GM12801 (cell line): ENCODE results near the gene OR4E1.

Experiments
- TF ChIP-seq, protein P1 (sequence below): IDR thresholded peaks from one replicate; pipeline ENCODE4 v1.5.1; 2011; ENCODE audit warnings: control low read depth; ENCODE audit not compliant: insufficient read length; ENCODE audit errors: extremely low read depth

OR4E1 gene

DNA sequence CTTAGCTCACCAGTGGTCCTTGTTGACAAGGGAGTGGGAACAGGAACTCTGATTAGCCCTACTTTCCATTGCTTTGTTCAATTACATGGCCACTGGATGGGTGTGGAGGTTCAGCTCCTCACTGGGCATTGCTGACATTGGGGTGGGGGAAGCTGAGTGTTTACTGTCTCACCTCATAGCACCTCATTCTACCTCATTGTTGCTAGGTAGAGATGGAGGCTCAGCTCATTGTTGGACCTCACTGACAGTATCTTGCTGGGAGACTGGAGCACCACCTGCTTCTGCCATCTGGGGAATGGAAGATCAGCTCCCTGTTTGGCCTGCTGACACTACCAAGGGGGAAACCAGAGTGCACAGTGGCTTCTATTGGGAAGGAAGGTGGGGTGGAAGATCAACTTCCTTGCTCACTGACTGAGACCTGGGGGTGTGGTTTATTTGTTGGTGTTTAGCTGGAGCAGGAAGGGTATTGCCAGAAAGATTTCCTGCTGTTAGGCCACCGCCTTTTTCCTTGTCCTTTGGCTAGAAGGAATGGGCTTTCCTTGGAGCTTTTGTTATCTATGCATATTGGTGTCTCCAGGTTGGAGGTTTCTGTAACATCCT, 21.3 kb downstream of the OR4E1 start:
- TF ChIP-seq, protein P1, sequence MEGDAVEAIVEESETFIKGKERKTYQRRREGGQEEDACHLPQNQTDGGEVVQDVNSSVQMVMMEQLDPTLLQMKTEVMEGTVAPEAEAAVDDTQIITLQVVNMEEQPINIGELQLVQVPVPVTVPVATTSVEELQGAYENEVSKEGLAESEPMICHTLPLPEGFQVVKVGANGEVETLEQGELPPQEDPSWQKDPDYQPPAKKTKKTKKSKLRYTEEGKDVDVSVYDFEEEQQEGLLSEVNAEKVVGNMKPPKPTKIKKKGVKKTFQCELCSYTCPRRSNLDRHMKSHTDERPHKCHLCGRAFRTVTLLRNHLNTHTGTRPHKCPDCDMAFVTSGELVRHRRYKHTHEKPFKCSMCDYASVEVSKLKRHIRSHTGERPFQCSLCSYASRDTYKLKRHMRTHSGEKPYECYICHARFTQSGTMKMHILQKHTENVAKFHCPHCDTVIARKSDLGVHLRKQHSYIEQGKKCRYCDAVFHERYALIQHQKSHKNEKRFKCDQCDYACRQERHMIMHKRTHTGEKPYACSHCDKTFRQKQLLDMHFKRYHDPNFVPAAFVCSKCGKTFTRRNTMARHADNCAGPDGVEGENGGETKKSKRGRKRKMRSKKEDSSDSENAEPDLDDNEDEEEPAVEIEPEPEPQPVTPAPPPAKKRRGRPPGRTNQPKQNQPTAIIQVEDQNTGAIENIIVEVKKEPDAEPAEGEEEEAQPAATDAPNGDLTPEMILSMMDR = no peak

DNA sequence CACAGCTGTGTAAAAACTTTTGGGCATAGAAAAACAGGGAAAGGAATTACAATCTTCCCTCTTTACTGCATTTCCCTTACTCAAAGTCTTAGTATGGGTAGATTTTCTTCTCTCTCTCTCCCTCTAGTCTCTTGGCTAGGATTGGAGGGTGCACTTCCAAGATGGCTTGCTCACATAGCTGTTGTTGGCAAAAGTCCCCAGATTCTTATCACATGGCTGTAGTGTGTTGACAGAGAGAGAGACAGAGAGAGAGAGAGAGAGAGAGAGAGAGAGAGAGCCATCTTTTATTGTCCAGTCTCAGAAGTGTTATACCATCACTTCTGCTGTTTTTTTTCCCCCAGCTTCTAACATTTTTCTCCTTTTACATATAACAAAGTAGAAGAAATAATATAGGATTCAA, 26.2 kb downstream of the OR4E1 start:
- TF ChIP-seq, protein P1 = no peak

DNA sequence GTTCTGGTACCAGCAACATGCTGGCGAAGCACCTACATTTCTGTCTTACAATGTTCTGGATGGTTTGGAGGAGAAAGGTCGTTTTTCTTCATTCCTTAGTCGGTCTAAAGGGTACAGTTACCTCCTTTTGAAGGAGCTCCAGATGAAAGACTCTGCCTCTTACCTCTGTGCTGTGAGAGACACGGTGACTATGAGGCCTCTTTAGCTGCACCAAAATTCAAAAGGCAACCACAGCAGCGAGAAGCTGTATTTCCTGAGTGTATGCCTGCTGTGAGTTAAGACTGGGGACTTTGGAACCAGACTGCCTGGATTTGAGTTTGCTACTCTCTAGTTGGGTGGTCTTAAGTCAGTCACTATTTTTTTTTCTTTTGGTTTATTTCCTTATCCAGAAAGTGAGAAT, 30.2 kb downstream of the OR4E1 start:
- TF ChIP-seq, protein P1 = no peak

DNA sequence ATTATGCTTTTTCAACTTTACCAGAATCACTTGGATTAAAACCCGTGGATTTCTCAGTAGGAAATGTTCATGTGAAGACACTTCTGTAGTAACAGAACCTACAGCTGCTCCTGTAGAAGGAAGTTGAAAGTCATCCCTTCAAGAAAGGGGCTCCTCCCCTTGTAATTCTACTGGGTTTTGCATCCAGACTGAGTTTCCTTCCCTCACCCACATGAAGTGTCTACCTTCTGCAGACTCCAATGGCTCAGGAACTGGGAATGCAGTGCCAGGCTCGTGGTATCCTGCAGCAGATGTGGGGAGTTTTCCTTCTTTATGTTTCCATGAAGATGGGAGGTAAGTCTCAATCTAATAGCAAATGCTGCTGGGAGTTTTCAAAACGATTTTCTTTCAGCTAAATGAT, 30.9 kb downstream of the OR4E1 start:
- TF ChIP-seq, protein P1 = no peak

DNA sequence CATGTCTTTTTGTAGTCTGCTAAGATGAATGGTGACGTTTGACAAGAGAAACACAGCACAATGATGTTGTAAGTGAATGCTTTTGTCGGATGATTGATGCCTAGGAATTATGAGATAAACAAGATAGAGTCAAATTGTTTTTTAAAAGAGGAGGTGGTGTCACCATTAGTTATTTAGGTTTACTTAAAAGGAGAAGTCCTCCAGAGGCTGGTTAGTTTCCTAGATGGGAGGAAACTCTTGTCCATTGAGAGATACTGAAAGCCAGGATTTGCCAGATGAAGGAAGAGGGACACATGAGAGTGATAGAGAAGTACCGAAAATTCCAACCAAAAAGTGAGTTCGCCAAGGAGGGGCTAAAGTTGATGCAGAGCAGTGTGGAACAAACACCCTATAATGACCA, 38.8 kb downstream of the OR4E1 start, which contains the start of gene OR10G2:
Gene OR10G2 (minus strand): TSS at position 101 of the 400 bp plus-strand sequence. CDS start 98 bp downstream, at position 3.
- TF ChIP-seq, protein P1 = no peak

DNA sequence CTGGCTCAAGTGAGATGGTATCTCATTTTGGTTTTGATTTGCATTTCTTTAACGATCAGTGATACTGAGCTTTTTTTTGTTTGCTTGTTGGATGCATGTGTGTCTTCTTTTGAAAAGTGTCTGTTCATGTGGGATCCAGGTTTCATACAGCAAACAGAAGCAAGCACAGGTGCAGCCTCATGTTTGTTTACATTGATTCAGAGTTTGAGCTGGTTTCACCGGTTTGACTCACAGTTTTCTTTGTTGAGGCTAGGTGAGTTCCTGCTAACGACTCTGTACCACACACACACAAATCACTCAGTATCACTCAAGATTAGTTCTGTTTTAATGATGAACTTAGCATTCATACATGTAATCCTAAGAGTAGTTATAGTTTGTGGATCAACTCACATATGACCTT, 42.5 kb downstream of the OR4E1 start:
- TF ChIP-seq, protein P1 = no peak

DNA sequence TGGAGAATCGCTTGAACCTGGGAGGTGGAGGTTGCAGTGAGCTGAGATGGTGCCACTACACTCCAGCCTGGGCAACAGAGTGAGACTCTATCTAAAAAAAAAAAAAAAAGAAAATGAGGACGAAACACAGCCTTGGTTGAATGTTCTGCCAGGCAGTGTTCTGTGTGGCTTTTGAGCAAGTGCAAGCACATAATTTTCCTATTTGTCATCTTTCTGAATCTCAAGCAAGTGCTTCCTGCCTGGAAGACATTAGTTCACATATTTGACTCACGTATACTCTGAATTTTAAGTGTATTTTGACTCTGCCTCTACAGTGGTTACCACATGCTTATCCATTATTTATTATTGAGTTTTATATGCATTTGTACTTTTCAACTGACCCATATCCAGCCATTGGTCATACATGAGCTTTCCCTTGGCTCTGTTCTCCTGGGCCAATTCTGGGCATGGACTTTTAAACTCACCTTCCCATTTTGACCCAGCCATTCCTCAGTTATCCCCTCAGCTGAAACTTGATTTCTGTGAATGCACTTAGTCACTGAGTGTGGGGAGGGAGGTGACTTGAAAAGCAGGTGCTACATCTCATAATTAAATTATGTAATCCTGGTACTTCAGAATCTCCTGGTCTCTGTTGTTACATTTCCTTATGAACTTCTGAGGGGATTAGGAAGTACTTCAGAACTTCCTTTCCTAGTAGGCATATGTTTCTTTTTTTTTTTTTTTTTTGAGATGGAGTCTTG, 47.0 kb downstream of the OR4E1 start:
- TF ChIP-seq, protein P1 = no peak
